Measurements from ENCODE around the gene FOXL3. TPM values are rescaled to one million over a fixed set of nuclear protein-coding genes. Genes with fewer than 3 reads are reported as not detected.

The FOXL3 gene
- total and polyA plus RNA-seq, 8 donors: not detected

DNA sequence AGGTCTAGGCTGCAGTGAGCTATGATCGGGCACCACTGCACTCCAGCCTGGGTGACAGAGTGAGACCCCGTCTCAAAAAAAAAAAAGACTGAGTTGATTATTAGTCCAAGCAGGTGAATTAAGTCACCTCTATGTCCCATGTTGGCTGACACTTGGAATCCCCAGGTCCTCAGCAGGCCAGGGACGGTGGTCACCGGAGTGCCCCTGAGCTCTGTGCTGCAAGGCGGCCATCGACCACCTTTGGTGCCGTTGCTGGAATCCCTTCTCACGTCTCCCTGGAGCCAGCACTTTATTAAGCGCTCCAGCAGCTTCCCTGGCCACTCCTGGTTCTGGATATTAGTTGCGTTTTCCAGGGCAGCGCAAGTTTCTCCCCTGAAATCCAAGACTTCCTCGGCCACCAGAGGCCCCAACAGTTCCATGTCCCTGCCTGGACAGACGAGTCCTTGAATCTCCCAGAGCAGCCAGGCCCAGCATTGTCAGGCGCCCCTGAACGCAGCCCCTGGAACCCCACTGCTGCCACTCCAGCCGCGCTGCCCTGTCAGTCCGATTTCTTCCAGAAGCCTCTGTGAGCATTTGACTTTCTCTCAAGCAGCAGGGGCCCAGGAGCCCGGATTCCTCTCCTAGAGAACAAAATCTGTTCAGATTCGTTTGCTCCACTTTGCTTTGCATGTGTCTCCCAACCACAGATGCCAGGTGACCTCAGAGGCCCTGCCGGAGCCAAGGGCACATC is 38.4 kb upstream of the FOXL3 start:
- Histone ChIP-seq H3K9me3 (no peaks in the 10 kb centered on the region), H3K4me1 (no peaks in the 10 kb centered on the region), H3K27ac (no peak overlapping the region), H3K4me3 (no peak overlapping the region), H3K36me3 (peaks cover 73 to 100% (median 100%) of the 10 kb centered on the region in 4 donors), H3K27me3 (no peaks in the 10 kb centered on the region)
- TF ChIP-seq POLR2A (IDR thresholded peaks at IDR 0.05) (no peak), POLR2AphosphoS5 (IDR thresholded peaks at IDR 0.05) (no peak), EP300 (IDR thresholded peaks at IDR 0.05) (no peak)
- TF ChIP-seq, protein P1, sequence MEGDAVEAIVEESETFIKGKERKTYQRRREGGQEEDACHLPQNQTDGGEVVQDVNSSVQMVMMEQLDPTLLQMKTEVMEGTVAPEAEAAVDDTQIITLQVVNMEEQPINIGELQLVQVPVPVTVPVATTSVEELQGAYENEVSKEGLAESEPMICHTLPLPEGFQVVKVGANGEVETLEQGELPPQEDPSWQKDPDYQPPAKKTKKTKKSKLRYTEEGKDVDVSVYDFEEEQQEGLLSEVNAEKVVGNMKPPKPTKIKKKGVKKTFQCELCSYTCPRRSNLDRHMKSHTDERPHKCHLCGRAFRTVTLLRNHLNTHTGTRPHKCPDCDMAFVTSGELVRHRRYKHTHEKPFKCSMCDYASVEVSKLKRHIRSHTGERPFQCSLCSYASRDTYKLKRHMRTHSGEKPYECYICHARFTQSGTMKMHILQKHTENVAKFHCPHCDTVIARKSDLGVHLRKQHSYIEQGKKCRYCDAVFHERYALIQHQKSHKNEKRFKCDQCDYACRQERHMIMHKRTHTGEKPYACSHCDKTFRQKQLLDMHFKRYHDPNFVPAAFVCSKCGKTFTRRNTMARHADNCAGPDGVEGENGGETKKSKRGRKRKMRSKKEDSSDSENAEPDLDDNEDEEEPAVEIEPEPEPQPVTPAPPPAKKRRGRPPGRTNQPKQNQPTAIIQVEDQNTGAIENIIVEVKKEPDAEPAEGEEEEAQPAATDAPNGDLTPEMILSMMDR (IDR thresholded peaks at IDR 0.05): no peak
- no peak for DNase-seq
- intact Hi-C loops (cut with DNase I; ENCODE audit: low total_unique reads): no loop called here
- 84 to 92% (median 90%) methylated on average over 21 of the region's 21 CpGs for WGBS, 5 donors

DNA sequence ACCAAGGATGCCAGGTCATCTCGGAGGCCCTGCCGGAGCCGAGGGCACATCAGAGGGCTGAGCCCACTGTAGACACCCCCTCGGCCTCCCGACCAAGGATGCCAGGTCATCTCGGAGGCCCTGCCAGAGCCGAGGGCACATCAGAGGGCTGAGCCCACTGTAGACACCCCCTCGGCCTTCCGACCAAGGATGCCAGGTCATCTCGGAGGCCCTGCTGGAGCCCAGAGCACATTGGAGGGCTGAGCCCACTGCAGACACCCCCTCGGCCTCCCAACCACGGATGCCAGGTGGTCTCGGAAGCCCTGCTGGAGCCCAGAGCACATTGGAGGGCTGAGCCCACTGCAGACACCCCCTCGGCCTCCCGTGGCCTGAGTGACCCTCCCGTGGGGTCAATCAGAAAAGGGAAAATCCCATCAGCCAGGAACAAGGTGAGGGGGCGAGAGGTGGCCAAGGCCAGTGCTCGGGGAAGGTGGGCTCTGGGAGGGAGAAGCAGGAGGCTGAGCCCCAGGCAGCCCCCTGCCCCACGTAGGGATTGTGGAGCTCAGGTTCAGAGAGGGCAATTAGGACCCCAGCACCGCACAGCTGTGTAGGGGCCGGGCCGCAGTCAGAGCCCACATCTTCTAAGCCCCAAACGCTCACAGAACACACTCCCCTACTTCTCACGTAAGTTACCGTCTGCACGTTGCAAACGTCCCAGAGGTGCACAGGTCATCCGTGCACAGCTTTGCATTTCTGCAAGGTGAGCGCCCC is 37.6 kb upstream of the FOXL3 start:
- no peaks in the 10 kb centered on the region for H3K9me3 ChIP-seq
- no peaks in the 10 kb centered on the region for H3K4me1 ChIP-seq
- 89 to 92% (median 92%) methylated on average over 18 to 29 of the region's 29 CpGs for WGBS, 5 donors
- TF ChIP-seq POLR2A (IDR thresholded peaks at IDR 0.05) (no peak), EP300 (IDR thresholded peaks at IDR 0.05) (no peak), POLR2AphosphoS5 (IDR thresholded peaks at IDR 0.05) (no peak)
- TF ChIP-seq, protein P1 (IDR thresholded peaks at IDR 0.05): no peak
- intact Hi-C loops (cut with DNase I; ENCODE audit: low total_unique reads): no loop called here
- H3K36me3 ChIP-seq: peaks cover 78 to 100% (median 100%) of the 10 kb centered on the region in 4 donors
- H3K27ac ChIP-seq: no peak overlapping the region
- H3K4me3 ChIP-seq: no peak overlapping the region
- DNase-seq: no peak
- H3K27me3 ChIP-seq: no peaks in the 10 kb centered on the region

DNA sequence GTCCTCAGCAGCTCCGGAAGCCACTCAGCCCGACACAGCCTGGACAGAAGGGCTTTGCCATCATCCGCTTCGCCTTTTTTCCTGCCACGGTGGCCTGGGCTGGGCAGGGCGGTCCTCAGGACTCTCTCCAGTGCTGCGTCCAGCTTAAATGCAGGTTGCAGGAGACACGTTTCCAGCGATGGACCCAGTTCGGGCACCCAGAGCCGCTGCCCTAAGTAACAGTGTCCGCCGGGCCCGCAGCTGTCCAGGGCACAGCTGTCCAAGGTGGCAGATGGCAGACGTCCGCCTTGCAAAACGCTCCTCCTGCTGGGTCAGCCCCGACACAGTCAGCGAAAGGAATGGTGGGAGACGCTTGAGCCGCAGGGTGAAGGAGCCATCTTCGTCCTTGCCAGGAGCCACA is 37.0 kb upstream of the FOXL3 start:
- Histone ChIP-seq H3K9me3 (no peaks in the 10 kb centered on the region), H3K27ac (no peak overlapping the region), H3K4me3 (no peak overlapping the region), H3K36me3 (peaks cover 74 to 100% (median 97%) of the 10 kb centered on the region in 4 donors), H3K27me3 (no peaks in the 10 kb centered on the region), H3K4me1 (no peaks in the 10 kb centered on the region)
- TF ChIP-seq POLR2A (IDR thresholded peaks at IDR 0.05): no peak
- TF ChIP-seq, protein P1 (IDR thresholded peaks at IDR 0.05): no peak
- TF ChIP-seq POLR2AphosphoS5 (IDR thresholded peaks at IDR 0.05): no peak
- TF ChIP-seq EP300 (IDR thresholded peaks at IDR 0.05): no peak
- intact Hi-C loops (cut with DNase I; ENCODE audit: low total_unique reads): no loop called here
- WGBS, 5 donors: 91 to 94% (median 93%) methylated on average over 18 to 22 of the region's 22 CpGs
- no peak for DNase-seq

DNA sequence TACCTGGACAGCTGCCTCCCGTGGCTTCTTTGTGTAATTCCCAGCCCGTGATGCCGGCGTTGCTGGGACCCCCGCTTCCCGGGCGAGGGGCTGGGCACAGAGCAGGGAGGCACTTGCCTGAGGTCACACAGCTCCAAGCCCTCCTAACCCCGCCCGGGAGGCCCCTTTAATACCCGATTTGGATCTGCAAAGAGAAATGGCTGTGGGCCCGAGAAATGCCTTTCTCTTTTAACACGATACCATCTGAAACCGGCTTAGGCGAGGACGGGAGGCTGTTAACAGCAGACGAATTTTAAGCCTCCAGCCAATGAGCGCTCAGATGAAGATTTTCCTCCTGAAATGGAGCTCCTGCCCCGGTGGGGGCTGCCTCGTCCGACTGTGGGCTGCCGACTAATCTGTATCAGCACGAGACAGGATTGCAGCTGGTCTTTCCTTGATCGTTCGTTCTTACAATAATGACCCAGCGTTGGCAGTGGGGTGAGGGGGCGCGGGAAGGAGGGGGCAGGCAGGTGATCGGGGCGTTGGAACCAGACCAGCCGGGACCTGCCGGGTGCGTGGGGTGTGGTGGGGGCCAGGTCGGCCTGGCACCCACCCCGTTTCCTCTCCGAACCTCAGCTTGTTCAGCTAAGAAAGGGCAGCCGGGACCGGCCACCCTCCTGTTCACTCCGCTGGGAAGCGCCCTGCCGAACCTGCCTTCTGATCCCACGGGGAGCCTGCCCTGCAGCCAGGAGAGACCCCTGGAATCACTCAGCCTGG is 36.2 kb upstream of the FOXL3 start:
- no peak overlapping the region for H3K27ac ChIP-seq
- no peak for DNase-seq
- no peaks in the 10 kb centered on the region for H3K9me3 ChIP-seq
- H3K4me3 ChIP-seq: no peak overlapping the region
- H3K36me3 ChIP-seq: peaks cover 70 to 100% (median 96%) of the 10 kb centered on the region in 4 donors
- TF ChIP-seq, protein P1 (IDR thresholded peaks at IDR 0.05): no peak
- TF ChIP-seq EP300 (IDR thresholded peaks at IDR 0.05) (no peak), POLR2A (IDR thresholded peaks at IDR 0.05) (no peak), POLR2AphosphoS5 (IDR thresholded peaks at IDR 0.05) (no peak)
- intact Hi-C loops (cut with DNase I; ENCODE audit: low total_unique reads): no loop called here
- WGBS, 5 donors: 86 to 95% (median 93%) methylated on average over 32 to 41 of the region's 41 CpGs
- no peaks in the 10 kb centered on the region for H3K27me3 ChIP-seq
- no peaks in the 10 kb centered on the region for H3K4me1 ChIP-seq
